GM12878 (cell line): ENCODE results near the gene DIAPH3. TPM values are rescaled to one million over a fixed set of nuclear protein-coding genes. Genes with fewer than 3 reads are reported as not detected.

ENCODE experiments used
- ATAC-seq: fragments of 200-7000 bp; cut with Tn5 transposase; 3 replicates; pipeline ENCODE4 v1.9.1; 2020; ENCODE audit warnings: mild to moderate bottlenecking, moderate library complexity
- BruUV-seq: library from RNA; stranded (reverse); fragments of 400-500 nt; replicated peaks from 2 replicates; lab custom pipeline; 2021; lab: Mats Ljungman, UMichigan
- CTCF ChIA-PET: fragments of 300-600 bp; sonication (Branson Sonifier 250); formaldehyde crosslinking; extraction: SDS; loops from one replicate; lab custom pipeline; 2021; ENCODE audit warnings: inconsistent platforms; lab: Yijun Ruan, JAX
- POLR2A ChIA-PET: fragments of 350-600 bp; formaldehyde crosslinking; extraction: SDS; loops from one replicate; lab custom pipeline; 2021; ENCODE audit warnings: inconsistent platforms; lab: Charles Lee
- RAD21 ChIA-PET: fragments of 300-600 bp; sonication (Branson Sonifier 250); formaldehyde crosslinking; loops from one replicate; lab custom pipeline; 2023; ENCODE audit warnings: antibody characterized with exemption; ENCODE audit not compliant: unreplicated experiment; lab: Charles Lee
- SMC1A ChIA-PET: fragments of 300-600 bp; sonication (Branson Sonifier 250); formaldehyde crosslinking; loops from one replicate; lab custom pipeline; 2023; ENCODE audit not compliant: unreplicated experiment, uncharacterized antibody; lab: Charles Lee
- DNase-seq: peaks from one replicate; pipeline ENCODE4 v3.0.0-alpha.2; 2011; ENCODE audit warnings: low read depth, low spot score
- FAIRE-seq: peaks from 3 replicates; lab custom pipeline; 2011; peaks lifted over from hg19 to GRCh38; lab: Jason Lieb, UNC
- H2AFZ ChIP-seq: 2 replicates; pipeline ENCODE4 v1.6.0; 2011; ENCODE audit warnings: low read depth, low read length, control low read depth; ENCODE audit not compliant: control insufficient read depth
- H3K27ac ChIP-seq: 2 replicates; pipeline ENCODE4 v1.5.1; 2011; ENCODE audit warnings: control low read depth; ENCODE audit not compliant: control insufficient read depth, insufficient read depth
- H3K27me3 ChIP-seq, 2 experiments: replicated peaks in 1 of 2; 2 replicates each; pipeline versions ENCODE4 v1.6.0 to v1.6.1; 2011; ENCODE audit warnings: low read length in 1 of 2; ENCODE audit not compliant: control insufficient read depth in 2 of 2, insufficient read depth in 2 of 2
- H3K36me3 ChIP-seq, 2 experiments: 2 replicates each; pipeline ENCODE4 v1.5.1; 2011; ENCODE audit warnings: low read length in 1 of 2; ENCODE audit not compliant: control insufficient read depth in 2 of 2, insufficient read depth in 2 of 2
- H3K4me1 ChIP-seq: 2 replicates; pipeline ENCODE4 v1.6.1; 2011; ENCODE audit warnings: mild to moderate bottlenecking, low read length, moderate library complexity, mixed read lengths; ENCODE audit not compliant: control insufficient read depth, insufficient read depth
- H3K4me2 ChIP-seq: 2 replicates; pipeline ENCODE4 v1.6.0; 2011; ENCODE audit warnings: control low read depth; ENCODE audit not compliant: control insufficient read depth, insufficient read depth
- H3K4me3 ChIP-seq: fragments of 200-600 bp; sonication (generic); 2 replicates; pipeline ENCODE4 v1.5.1; 2016
- H3K79me2 ChIP-seq: 2 replicates; pipeline ENCODE4 v1.6.0; 2011; ENCODE audit warnings: low read length; ENCODE audit not compliant: control insufficient read depth, insufficient read depth
- H3K9ac ChIP-seq: 2 replicates; pipeline ENCODE4 v1.8.0; 2011; ENCODE audit warnings: low read length, control low read depth, mixed read lengths; ENCODE audit not compliant: control insufficient read depth, insufficient read depth
- H3K9me3 ChIP-seq: replicated peaks from 3 replicates; pipeline ENCODE4 v1.5.1; 2011; ENCODE audit warnings: mild to moderate bottlenecking, low read length; ENCODE audit not compliant: control insufficient read depth, insufficient read depth
- H4K20me1 ChIP-seq: 2 replicates; pipeline ENCODE4 v1.6.0; 2011; ENCODE audit not compliant: control insufficient read depth, insufficient read depth
- CBX5 ChIP-seq: sonication (generic); IDR thresholded peaks from 2 replicates; pipeline ENCODE4 v1.6.1; 2016; ENCODE audit warnings: low read depth, moderate library complexity, mild to moderate bottlenecking, inconsistent platforms
- IKZF1 ChIP-seq: fragments of 450-650 bp; conservative IDR thresholded peaks from 2 replicates; pipeline ENCODE4 v1.6.1; 2017; ENCODE audit warnings: antibody characterized with exemption, mild to moderate bottlenecking
- JUNB ChIP-seq: IDR thresholded peaks from 2 replicates; pipeline ENCODE4 v1.6.1; 2016; ENCODE audit warnings: antibody characterized with exemption, mild to moderate bottlenecking
- LARP7 ChIP-seq: fragments of 450-650 bp; IDR thresholded peaks from 2 replicates; pipeline ENCODE4 v1.6.1; 2017; ENCODE audit warnings: mild to moderate bottlenecking
- NR2C2 ChIP-seq: IDR thresholded peaks from 2 replicates; pipeline ENCODE4 v1.6.1; 2011; ENCODE audit warnings: borderline replicate concordance, low read depth; ENCODE audit not compliant: control insufficient read depth, insufficient read length
- POLR2A ChIP-seq: IDR thresholded peaks from 2 replicates; pipeline ENCODE4 v1.6.1; 2011; ENCODE audit warnings: low read depth, mild to moderate bottlenecking, low read length
- POLR2AphosphoS5 ChIP-seq: IDR thresholded peaks from 2 replicates; pipeline ENCODE4 v1.6.1; 2011; ENCODE audit warnings: mild to moderate bottlenecking, low read length, inconsistent platforms
- RAD21 ChIP-seq: IDR thresholded peaks from 2 replicates; pipeline ENCODE4 v1.6.1; 2011; ENCODE audit warnings: mild to moderate bottlenecking, low read depth, low read length, moderate library complexity; ENCODE audit not compliant: insufficient read depth
- TCF12 ChIP-seq: IDR thresholded peaks from 2 replicates; pipeline ENCODE4 v1.6.1; 2011; ENCODE audit warnings: low read depth, mild to moderate bottlenecking, low read length
- YY1 ChIP-seq: IDR thresholded peaks from 2 replicates; pipeline ENCODE4 v1.6.1; 2011; ENCODE audit warnings: low read depth, mild to moderate bottlenecking, low read length
- in situ Hi-C: fragments of 300-500 bp; cut with MboI; formaldehyde crosslinking; loops from 9 replicates; pipeline ENCODE4 v1.14.3; 2018; ENCODE audit warnings: mixed read lengths
- intact Hi-C: fragments of 100-400 bp; cut with micrococcal nuclease; formaldehyde crosslinking; loops from one replicate; pipeline ENCODE4 v1.14.2; 2022; ENCODE audit not compliant: unreplicated experiment
- polyA plus RNA-seq, 11 experiments: library from polyadenylated mRNA; depleted of rRNA in 4 of 11; unstranded in 6 of 11; stranded (reverse) in 5 of 11; fragments of >200 nt; fragmentation: Nextera tagmentation in 4 of 11; fragmentation: Illumina TruSeq in 1 of 11; extraction: Ambion mirVana in 4 of 11; extraction: Trizol in 1 of 11; gene quantifications; 1 replicate in 1 of 11; 2 replicates in 10 of 11; pipeline versions ENCODE4 v1.2.1 to v1.2.3, GENCODE V29; 2011 to 2016; ENCODE audit warnings: inconsistent platforms in 2 of 11, missing spikeins in 2 of 11, low read depth in 1 of 11
- total RNA-seq, 4 experiments: library from RNA; depleted of rRNA in 3 of 4; stranded (reverse); fragments of >200 nt in 3 of 4; fragmentation: Illumina TruSeq in 1 of 4; extraction: Trizol in 1 of 4; gene quantifications; 2 replicates each; pipeline versions ENCODE4 v1.2.1 to v1.2.3, GENCODE V29; 2013 to 2021
- TF ChIP-seq, protein P1 (sequence below): IDR thresholded peaks from 2 replicates; pipeline ENCODE4 v1.6.1; 2011; ENCODE audit warnings: low read depth, mild to moderate bottlenecking, low read length, moderate library complexity, borderline replicate concordance; ENCODE audit errors: extremely low read depth
- TF ChIP-seq, protein P2 (sequence below): fragments of 450-650 bp; IDR thresholded peaks from 2 replicates; pipeline ENCODE4 v1.6.1; 2017; ENCODE audit warnings: mild to moderate bottlenecking
- TF ChIP-seq, protein P3 (sequence below): IDR thresholded peaks from 2 replicates; pipeline ENCODE4 v1.6.1; 2011; ENCODE audit warnings: low read depth, low read length, improper control_type of control experiment, borderline replicate concordance
- TF ChIP-seq, protein P4 (sequence below), 3 experiments: IDR thresholded peaks in 2 of 3; conservative IDR thresholded peaks in 1 of 3; 2 replicates each; pipeline ENCODE4 v1.5.1; 2011; ENCODE audit warnings: low read depth in 3 of 3, low read length in 3 of 3, mild to moderate bottlenecking in 3 of 3, control low read depth in 2 of 3, moderate library complexity in 2 of 3, inconsistent platforms in 1 of 3, mixed read lengths in 1 of 3; ENCODE audit not compliant: control insufficient read depth in 2 of 3, insufficient read depth in 1 of 3; ENCODE audit errors: extremely low read depth in 1 of 3

Gene DIAPH3
- total and polyA plus RNA-seq, 10 of the 15 experiments (the other 5 are each of a cell fraction or from before 2014, with no cell fraction given), result 10.1 to 25.2 (median 15.4) TPM

DNA sequence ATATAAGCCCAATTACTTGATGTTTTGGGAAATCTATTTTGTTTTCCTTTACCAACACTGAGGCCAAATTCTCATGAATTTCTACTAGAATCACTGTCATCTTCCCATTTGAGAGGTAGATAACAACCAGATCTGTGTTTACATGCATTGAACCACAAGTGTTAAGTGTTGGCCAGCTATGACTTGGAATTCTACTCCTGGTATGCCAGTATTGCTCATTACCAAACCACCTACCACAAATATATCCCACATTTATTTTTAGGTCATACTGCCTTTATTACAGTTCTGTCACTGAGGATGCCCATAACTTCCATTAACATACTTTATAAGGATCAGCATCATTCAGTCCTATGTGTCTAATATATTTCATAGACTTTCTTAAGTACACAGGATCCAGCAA, 328.9 kb downstream of the DIAPH3 start:
- Histone ChIP-seq H3K9me3 (no peaks in the 10 kb centered on the region), H3K27ac (no peak overlapping the region), H3K36me3 (no peaks in the 10 kb centered on the region), H3K27me3 (no peaks in the 10 kb centered on the region), H4K20me1 (no peaks in the 10 kb centered on the region), H3K79me2 (no peaks in the 10 kb centered on the region), H2AFZ (no peak overlapping the region), H3K9ac (no peak overlapping the region), H3K4me1 (no peaks in the 10 kb centered on the region)
- DNase-seq, result no peak
- ChIA-PET CTCF (no interaction called here), POLR2A (interaction anchor here (0.6 kb wide), 1 partner anchor 110 kb away, joined by 3 read pairs; no protein-coding TSS in a partner anchor), SMC1A (no interaction called here), RAD21 (no interaction called here)
- no TSS peak for BruUV-seq
- ATAC-seq, result no peak
- intact Hi-C loops, result no loop called here
- in situ Hi-C loops, result no loop called here
- FAIRE-seq, result no peak
- no peak for TF ChIP-seq JUNB
- no peak for TF ChIP-seq IKZF1
- TF ChIP-seq, protein P1, sequence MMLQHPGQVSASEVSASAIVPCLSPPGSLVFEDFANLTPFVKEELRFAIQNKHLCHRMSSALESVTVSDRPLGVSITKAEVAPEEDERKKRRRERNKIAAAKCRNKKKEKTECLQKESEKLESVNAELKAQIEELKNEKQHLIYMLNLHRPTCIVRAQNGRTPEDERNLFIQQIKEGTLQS, result no peak
- no peak for TF ChIP-seq YY1
- TF ChIP-seq, protein P2, sequence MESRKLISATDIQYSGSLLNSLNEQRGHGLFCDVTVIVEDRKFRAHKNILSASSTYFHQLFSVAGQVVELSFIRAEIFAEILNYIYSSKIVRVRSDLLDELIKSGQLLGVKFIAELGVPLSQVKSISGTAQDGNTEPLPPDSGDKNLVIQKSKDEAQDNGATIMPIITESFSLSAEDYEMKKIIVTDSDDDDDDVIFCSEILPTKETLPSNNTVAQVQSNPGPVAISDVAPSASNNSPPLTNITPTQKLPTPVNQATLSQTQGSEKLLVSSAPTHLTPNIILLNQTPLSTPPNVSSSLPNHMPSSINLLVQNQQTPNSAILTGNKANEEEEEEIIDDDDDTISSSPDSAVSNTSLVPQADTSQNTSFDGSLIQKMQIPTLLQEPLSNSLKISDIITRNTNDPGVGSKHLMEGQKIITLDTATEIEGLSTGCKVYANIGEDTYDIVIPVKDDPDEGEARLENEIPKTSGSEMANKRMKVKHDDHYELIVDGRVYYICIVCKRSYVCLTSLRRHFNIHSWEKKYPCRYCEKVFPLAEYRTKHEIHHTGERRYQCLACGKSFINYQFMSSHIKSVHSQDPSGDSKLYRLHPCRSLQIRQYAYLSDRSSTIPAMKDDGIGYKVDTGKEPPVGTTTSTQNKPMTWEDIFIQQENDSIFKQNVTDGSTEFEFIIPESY, result no peak
- no peak for TF ChIP-seq TCF12
- TF ChIP-seq POLR2A, result no peak
- TF ChIP-seq NR2C2, result no peak
- no peak for TF ChIP-seq LARP7
- no peak for TF ChIP-seq POLR2AphosphoS5
- TF ChIP-seq RAD21, result no peak
- TF ChIP-seq, protein P3, sequence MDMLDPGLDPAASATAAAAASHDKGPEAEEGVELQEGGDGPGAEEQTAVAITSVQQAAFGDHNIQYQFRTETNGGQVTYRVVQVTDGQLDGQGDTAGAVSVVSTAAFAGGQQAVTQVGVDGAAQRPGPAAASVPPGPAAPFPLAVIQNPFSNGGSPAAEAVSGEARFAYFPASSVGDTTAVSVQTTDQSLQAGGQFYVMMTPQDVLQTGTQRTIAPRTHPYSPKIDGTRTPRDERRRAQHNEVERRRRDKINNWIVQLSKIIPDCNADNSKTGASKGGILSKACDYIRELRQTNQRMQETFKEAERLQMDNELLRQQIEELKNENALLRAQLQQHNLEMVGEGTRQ, result no peak
- TF ChIP-seq, protein P4, sequence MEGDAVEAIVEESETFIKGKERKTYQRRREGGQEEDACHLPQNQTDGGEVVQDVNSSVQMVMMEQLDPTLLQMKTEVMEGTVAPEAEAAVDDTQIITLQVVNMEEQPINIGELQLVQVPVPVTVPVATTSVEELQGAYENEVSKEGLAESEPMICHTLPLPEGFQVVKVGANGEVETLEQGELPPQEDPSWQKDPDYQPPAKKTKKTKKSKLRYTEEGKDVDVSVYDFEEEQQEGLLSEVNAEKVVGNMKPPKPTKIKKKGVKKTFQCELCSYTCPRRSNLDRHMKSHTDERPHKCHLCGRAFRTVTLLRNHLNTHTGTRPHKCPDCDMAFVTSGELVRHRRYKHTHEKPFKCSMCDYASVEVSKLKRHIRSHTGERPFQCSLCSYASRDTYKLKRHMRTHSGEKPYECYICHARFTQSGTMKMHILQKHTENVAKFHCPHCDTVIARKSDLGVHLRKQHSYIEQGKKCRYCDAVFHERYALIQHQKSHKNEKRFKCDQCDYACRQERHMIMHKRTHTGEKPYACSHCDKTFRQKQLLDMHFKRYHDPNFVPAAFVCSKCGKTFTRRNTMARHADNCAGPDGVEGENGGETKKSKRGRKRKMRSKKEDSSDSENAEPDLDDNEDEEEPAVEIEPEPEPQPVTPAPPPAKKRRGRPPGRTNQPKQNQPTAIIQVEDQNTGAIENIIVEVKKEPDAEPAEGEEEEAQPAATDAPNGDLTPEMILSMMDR (IDR thresholded peaks at IDR 0.05 in 2 of 3, conservative IDR thresholded peaks at IDR 0.05 in 1 of 3; ENCODE audit: control insufficient read depth in 2 of 3, extremely low read depth in 1 of 3, insufficient read depth in 1 of 3, low read depth in 3 of 3, low read length in 3 of 3), result no peak
- no peak for TF ChIP-seq CBX5
- TF ChIP-seq, all 136 proteins: peak for 0
- no peak overlapping the region for H3K4me2 ChIP-seq
- H3K4me3 ChIP-seq, result no peak overlapping the region
